ENCODE measurements around the gene FOXC1. TPM values are rescaled to one million over a fixed set of nuclear protein-coding genes. Genes with fewer than 3 reads are reported as not detected.

Gene FOXC1
- total RNA-seq, 1 donor from 2014 or later: 9.8 TPM

DNA sequence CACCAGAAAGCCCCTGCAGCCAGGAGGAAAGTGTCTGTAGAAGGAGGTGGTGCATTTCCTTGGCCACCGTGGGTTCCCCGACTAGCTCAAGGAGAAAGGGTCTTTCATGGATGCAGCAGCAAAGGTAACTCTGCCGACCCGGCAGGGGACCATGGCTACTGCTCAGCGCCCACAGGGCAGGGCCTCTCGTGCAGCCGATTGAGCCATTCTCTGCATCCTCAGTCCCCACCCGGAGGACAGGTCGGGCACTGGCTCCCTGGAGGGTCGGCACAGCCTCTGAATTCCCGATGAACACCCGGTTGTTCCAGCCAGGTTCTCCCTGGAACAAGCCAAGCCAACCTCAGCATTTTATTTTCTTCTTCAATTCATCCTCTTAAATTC lies 24.1 kb upstream of the FOXC1 start:
- Histone ChIP-seq H3K4me1 (no peaks in the 10 kb centered on the region), H3K36me3 (no peaks in the 10 kb centered on the region), H3K9me3 (no peaks in the 10 kb centered on the region), H3K27me3 (no peaks in the 10 kb centered on the region), H3K27ac (no peak overlapping the region), H3K4me3 (no peak overlapping the region)
- intact Hi-C loops (cut with DNase I): no loop called here
- TF ChIP-seq, protein P1, sequence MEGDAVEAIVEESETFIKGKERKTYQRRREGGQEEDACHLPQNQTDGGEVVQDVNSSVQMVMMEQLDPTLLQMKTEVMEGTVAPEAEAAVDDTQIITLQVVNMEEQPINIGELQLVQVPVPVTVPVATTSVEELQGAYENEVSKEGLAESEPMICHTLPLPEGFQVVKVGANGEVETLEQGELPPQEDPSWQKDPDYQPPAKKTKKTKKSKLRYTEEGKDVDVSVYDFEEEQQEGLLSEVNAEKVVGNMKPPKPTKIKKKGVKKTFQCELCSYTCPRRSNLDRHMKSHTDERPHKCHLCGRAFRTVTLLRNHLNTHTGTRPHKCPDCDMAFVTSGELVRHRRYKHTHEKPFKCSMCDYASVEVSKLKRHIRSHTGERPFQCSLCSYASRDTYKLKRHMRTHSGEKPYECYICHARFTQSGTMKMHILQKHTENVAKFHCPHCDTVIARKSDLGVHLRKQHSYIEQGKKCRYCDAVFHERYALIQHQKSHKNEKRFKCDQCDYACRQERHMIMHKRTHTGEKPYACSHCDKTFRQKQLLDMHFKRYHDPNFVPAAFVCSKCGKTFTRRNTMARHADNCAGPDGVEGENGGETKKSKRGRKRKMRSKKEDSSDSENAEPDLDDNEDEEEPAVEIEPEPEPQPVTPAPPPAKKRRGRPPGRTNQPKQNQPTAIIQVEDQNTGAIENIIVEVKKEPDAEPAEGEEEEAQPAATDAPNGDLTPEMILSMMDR (IDR thresholded peaks at IDR 0.05): no peak
- no peak for TF ChIP-seq POLR2AphosphoS5 (IDR thresholded peaks at IDR 0.05; ENCODE audit: insufficient read depth in 1 of 2, low read depth in 1 of 2)
- TF ChIP-seq POLR2A (IDR thresholded peaks at IDR 0.05): no peak
- no peak for DNase-seq (ENCODE audit: extremely low spot score in 2 of 2)

DNA sequence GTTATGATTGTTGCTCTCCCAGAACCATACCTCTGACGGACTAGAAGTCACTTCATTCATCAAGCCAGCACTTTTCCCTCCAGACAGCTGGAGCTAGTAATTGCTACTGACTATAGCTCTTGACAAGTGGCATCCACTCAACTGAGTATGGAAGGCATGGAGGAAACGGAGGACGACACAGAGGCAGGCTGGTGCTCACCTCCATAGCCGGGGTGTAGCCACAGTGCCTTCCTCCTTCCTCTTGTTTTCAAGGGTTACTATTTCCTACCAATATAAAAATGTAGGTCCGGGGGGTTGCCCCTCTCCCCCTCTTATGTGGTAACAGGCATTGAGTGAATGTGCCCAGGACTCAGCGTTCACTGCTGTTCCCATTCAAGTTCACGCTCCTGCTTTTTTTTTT lies 23.5 kb upstream of the FOXC1 start:
- no peaks in the 10 kb centered on the region for H3K9me3 ChIP-seq
- TF ChIP-seq POLR2AphosphoS5 (IDR thresholded peaks at IDR 0.05; ENCODE audit: insufficient read depth in 1 of 2, low read depth in 1 of 2) (no peak), POLR2A (IDR thresholded peaks at IDR 0.05) (no peak)
- TF ChIP-seq, protein P1 (IDR thresholded peaks at IDR 0.05): no peak
- peak in 1 of 2 donors; percentile 65 for DNase-seq (ENCODE audit: extremely low spot score in 2 of 2)
- no peaks in the 10 kb centered on the region for H3K4me1 ChIP-seq
- H3K27ac ChIP-seq: no peak overlapping the region
- no peak overlapping the region for H3K4me3 ChIP-seq
- intact Hi-C loops (cut with DNase I): no loop called here
- H3K27me3 ChIP-seq: no peaks in the 10 kb centered on the region
- no peaks in the 10 kb centered on the region for H3K36me3 ChIP-seq

DNA sequence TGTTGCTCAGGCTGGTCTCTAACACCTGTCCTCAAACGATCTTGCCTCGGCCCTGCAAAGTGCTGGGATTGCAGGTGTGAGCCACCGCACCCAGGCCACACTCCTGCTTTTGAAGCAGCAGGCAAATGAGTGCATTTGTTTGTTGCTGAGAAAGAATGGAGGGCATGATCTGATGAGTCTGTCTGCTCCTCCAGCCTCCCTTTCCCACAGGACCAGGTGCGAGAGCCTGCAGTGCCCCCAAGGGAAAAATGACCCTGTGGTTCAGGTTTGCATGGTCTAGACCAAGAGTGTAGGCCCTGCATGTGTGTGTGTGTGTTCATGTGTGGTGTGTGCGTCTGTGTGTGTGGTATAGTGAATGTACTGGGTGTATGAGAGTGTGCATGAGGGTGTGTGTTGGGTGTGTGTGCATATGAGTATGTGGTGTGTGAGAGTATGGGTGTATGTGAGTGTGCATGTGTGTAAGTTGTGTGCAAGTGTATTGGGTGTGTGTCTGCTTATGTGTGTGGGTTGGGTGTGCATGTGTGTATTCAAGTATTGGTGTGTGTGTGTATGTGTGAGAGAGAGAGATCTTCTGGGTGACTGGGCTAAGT lies 22.8 kb upstream of the FOXC1 start:
- H3K4me1 ChIP-seq: no peaks in the 10 kb centered on the region

DNA sequence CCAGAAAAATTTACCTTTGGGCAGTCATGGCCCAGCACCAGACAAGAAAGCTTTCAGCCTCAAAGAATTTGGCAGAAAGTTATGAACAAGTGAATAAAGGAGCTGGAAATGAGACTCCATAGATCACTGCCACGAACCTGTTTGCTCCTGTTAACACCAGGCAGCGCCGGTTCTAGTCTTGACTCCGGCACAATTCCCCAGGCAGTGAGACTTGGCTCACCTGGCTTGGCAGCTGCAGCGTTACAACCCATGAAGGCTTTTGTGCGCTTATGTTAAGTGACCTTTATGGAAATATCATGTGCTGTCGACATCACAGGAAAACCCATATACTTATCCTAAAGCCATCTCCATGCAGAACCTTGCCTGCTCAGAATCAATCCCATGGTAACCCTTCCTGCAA lies 22.2 kb upstream of the FOXC1 start:
- no peaks in the 10 kb centered on the region for H3K36me3 ChIP-seq
- H3K27ac ChIP-seq: no peak overlapping the region
- H3K9me3 ChIP-seq: no peaks in the 10 kb centered on the region
- H3K4me3 ChIP-seq: no peak overlapping the region
- peak; percentile 70 to 92 for DNase-seq (ENCODE audit: extremely low spot score in 2 of 2)
- H3K27me3 ChIP-seq: no peaks in the 10 kb centered on the region
- TF ChIP-seq, protein P1 (IDR thresholded peaks at IDR 0.05): no peak
- no peak for TF ChIP-seq POLR2A (IDR thresholded peaks at IDR 0.05)
- no peak for TF ChIP-seq POLR2AphosphoS5 (IDR thresholded peaks at IDR 0.05; ENCODE audit: insufficient read depth in 1 of 2, low read depth in 1 of 2)
- no peaks in the 10 kb centered on the region for H3K4me1 ChIP-seq
- intact Hi-C loops (cut with DNase I): no loop called here

More for the DNA sequence above, 22.8 kb upstream of the FOXC1 start:
- DNase-seq (ENCODE audit: extremely low spot score in 2 of 2): peak in 1 of 2 donors; percentile 79
- H3K27me3 ChIP-seq: no peaks in the 10 kb centered on the region
- H3K27ac ChIP-seq: no peak overlapping the region
- TF ChIP-seq POLR2A (IDR thresholded peaks at IDR 0.05) (no peak), POLR2AphosphoS5 (IDR thresholded peaks at IDR 0.05; ENCODE audit: insufficient read depth in 1 of 2, low read depth in 1 of 2) (no peak)
- TF ChIP-seq, protein P1 (IDR thresholded peaks at IDR 0.05): no peak
- H3K36me3 ChIP-seq: no peaks in the 10 kb centered on the region
- intact Hi-C loops (cut with DNase I): no loop called here
- no peaks in the 10 kb centered on the region for H3K9me3 ChIP-seq
- no peak overlapping the region for H3K4me3 ChIP-seq

DNA sequence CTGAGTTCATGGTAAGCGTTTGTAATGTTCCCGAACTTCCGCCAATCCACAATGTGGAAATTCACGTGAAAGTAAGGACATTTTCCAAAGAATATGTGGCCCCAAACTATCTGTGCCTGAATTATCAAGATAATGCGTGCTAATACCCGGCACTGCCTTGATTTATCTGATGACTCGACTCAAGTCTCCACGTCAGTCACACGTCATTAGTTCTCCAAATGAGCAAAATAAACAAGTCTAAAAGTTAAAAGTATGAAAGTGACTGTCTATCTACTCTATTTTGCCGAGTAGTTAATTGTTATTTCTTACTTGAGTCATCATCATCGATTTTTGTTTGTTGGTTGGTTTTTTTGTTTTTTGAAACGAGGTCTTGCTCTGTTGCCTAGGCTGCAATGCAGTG lies 21.7 kb upstream of the FOXC1 start:
- intact Hi-C loops (cut with DNase I): no loop called here
- TF ChIP-seq, protein P1 (IDR thresholded peaks at IDR 0.05): no peak
- no peak for TF ChIP-seq POLR2AphosphoS5 (IDR thresholded peaks at IDR 0.05; ENCODE audit: insufficient read depth in 1 of 2, low read depth in 1 of 2)
- TF ChIP-seq POLR2A (IDR thresholded peaks at IDR 0.05): no peak
- Histone ChIP-seq H3K36me3 (no peaks in the 10 kb centered on the region), H3K27ac (no peak overlapping the region), H3K9me3 (no peaks in the 10 kb centered on the region), H3K4me1 (no peaks in the 10 kb centered on the region), H3K4me3 (no peak overlapping the region), H3K27me3 (no peaks in the 10 kb centered on the region)
- no peak for DNase-seq (ENCODE audit: extremely low spot score in 2 of 2)

Measured in vagina (tissue), 2 donors.